Liver (tissue), 9 donors: Measurements from ENCODE around the gene NUDT1. TPM values are rescaled to one million over a fixed set of nuclear protein-coding genes. Genes with fewer than 3 reads are reported as not detected.

Experiments
- DNase-seq: peaks from one replicate; pipeline ENCODE4 v3.0.0-alpha.2; 2017; ENCODE audit warnings: low spot score
- H3K27ac ChIP-seq, 2 donors: one replicate each; pipeline ENCODE4 v1.7.0; 2013; ENCODE audit warnings: inconsistent platforms in 2 of 2, low read length in 2 of 2, control low read depth in 1 of 2, low read depth in 1 of 2, mild to moderate bottlenecking in 1 of 2
- H3K27me3 ChIP-seq, 4 donors: one replicate each; pipeline versions ENCODE4 v1.6.1 to v1.7.0; 2013; ENCODE audit warnings: low read length in 3 of 4, inconsistent platforms in 1 of 4, mild to moderate bottlenecking in 1 of 4, moderate library complexity in 1 of 4; ENCODE audit not compliant: control insufficient read depth in 4 of 4, insufficient read depth in 4 of 4
- H3K36me3 ChIP-seq, 4 donors: one replicate each; pipeline versions ENCODE4 v1.6.1 to v1.7.0; 2013; ENCODE audit warnings: low read length in 3 of 4, mild to moderate bottlenecking in 3 of 4, low read depth in 1 of 4, moderate library complexity in 1 of 4; ENCODE audit not compliant: control insufficient read depth in 4 of 4, insufficient read depth in 3 of 4
- H3K4me1 ChIP-seq, 4 donors: one replicate each; pipeline versions ENCODE4 v1.6.1 to v1.7.0; 2013; ENCODE audit warnings: low read length in 3 of 4, mild to moderate bottlenecking in 3 of 4, moderate library complexity in 1 of 4; ENCODE audit not compliant: control insufficient read depth in 4 of 4, insufficient read depth in 4 of 4
- H3K4me3 ChIP-seq, 3 donors: one replicate each; pipeline versions ENCODE4 v1.6.1 to v1.7.0; 2013; ENCODE audit warnings: low read length in 3 of 3, control low read depth in 1 of 3, low read depth in 1 of 3, mild to moderate bottlenecking in 1 of 3
- H3K9ac ChIP-seq, 2 donors: one replicate each; pipeline ENCODE4 v1.7.0; 2013; ENCODE audit warnings: low read length in 2 of 2, mild to moderate bottlenecking in 2 of 2, moderate library complexity in 2 of 2, control low read depth in 1 of 2, low read depth in 1 of 2
- H3K9me3 ChIP-seq, 4 donors: one replicate each; pipeline versions ENCODE4 v1.6.1 to v1.7.0; 2013; ENCODE audit warnings: low read length in 3 of 4; ENCODE audit not compliant: control insufficient read depth in 4 of 4
- EGR1 ChIP-seq, 2 donors: IDR thresholded peaks; 2 replicates each; pipeline ENCODE4 v1.6.1; 2016 to 2018; ENCODE audit warnings: antibody characterized with exemption in 2 of 2, low read depth in 2 of 2
- FOXA1 ChIP-seq: IDR thresholded peaks from 2 replicates; pipeline ENCODE4 v1.6.1; 2016; ENCODE audit warnings: antibody characterized with exemption
- FOXA2 ChIP-seq: IDR thresholded peaks from 2 replicates; pipeline ENCODE4 v1.6.1; 2016; ENCODE audit warnings: antibody characterized with exemption
- GABPA ChIP-seq, 2 donors: IDR thresholded peaks in 1 of 2; conservative IDR thresholded peaks in 1 of 2; 2 replicates each; pipeline ENCODE4 v1.6.1; 2016; ENCODE audit warnings: antibody characterized with exemption in 2 of 2, mild to moderate bottlenecking in 1 of 2, moderate library complexity in 1 of 2
- HNF4A ChIP-seq, 2 donors: conservative IDR thresholded peaks; 2 replicates each; pipeline ENCODE4 v1.6.1; 2016; ENCODE audit warnings: antibody characterized with exemption in 2 of 2, mild to moderate bottlenecking in 2 of 2
- HNF4G ChIP-seq: IDR thresholded peaks from 2 replicates; pipeline ENCODE4 v1.6.1; 2016; ENCODE audit warnings: antibody characterized with exemption
- JUND ChIP-seq, 2 donors: IDR thresholded peaks; 2 replicates each; pipeline ENCODE4 v1.6.1; 2016; ENCODE audit warnings: antibody characterized with exemption in 2 of 2
- MAX ChIP-seq: IDR thresholded peaks from 2 replicates; pipeline ENCODE4 v1.6.1; 2016; ENCODE audit warnings: antibody characterized with exemption
- NR2F2 ChIP-seq: IDR thresholded peaks from 2 replicates; pipeline ENCODE4 v1.6.1; 2016; ENCODE audit warnings: antibody characterized with exemption
- RAD21 ChIP-seq, 2 donors: IDR thresholded peaks; 2 replicates each; pipeline ENCODE4 v1.6.1; 2016; ENCODE audit warnings: antibody characterized with exemption in 2 of 2, mild to moderate bottlenecking in 2 of 2
- RXRA ChIP-seq, 2 donors: IDR thresholded peaks; 2 replicates each; pipeline ENCODE4 v1.6.1; 2017 to 2018; ENCODE audit warnings: antibody characterized with exemption in 2 of 2, mild to moderate bottlenecking in 1 of 2
- SP1 ChIP-seq: IDR thresholded peaks from 2 replicates; pipeline ENCODE4 v1.6.1; 2018; ENCODE audit warnings: antibody characterized with exemption, mild to moderate bottlenecking
- TAF1 ChIP-seq: conservative IDR thresholded peaks from 2 replicates; pipeline ENCODE4 v1.6.1; 2016; ENCODE audit warnings: antibody characterized with exemption, mild to moderate bottlenecking
- YY1 ChIP-seq: IDR thresholded peaks from 2 replicates; pipeline ENCODE4 v1.6.1; 2016; ENCODE audit warnings: antibody characterized with exemption, mild to moderate bottlenecking
- ZBTB33 ChIP-seq: IDR thresholded peaks from 2 replicates; pipeline ENCODE4 v1.6.1; 2016; ENCODE audit warnings: antibody characterized with exemption
- WGBS: extraction: QIAGEN DNeasy Blood & Tissue Kit; methylation state at CpG from one replicate; pipeline ENCODE4 v1.1.7; 2013; 5-methylcytosine and 5-hydroxymethylcytosine counted together
- polyA plus RNA-seq, 2 donors: library from polyadenylated mRNA; stranded (reverse) in 1 of 2; unstranded in 1 of 2; fragments of 200-250 nt in 1 of 2; fragments of >200 nt in 1 of 2; fragmentation: Nextera tagmentation in 1 of 2; extraction: Ambion mirVana in 1 of 2; gene quantifications; one replicate each; pipeline versions ENCODE4 v1.2.1 to v1.2.3, GENCODE V29; 2013 to 2015
- total RNA-seq, 2 donors: library from RNA; depleted of rRNA; stranded (reverse); fragments of >200 nt; gene quantifications; one replicate each; pipeline ENCODE4 v1.2.3, GENCODE V29; 2014
- TF ChIP-seq, protein P1 (sequence below): IDR thresholded peaks from 2 replicates; pipeline ENCODE4 v1.6.1; 2016; ENCODE audit warnings: antibody characterized with exemption, mild to moderate bottlenecking
- TF ChIP-seq, protein P2 (sequence below): IDR thresholded peaks from 2 replicates; pipeline ENCODE4 v1.6.1; 2016; ENCODE audit warnings: antibody characterized with exemption
- TF ChIP-seq, protein P3 (sequence below): fragments of 150-350 bp; IDR thresholded peaks from 2 replicates; pipeline ENCODE4 v1.5.1; 2017; ENCODE audit warnings: improper control_type of control experiment, low read depth, low read length; ENCODE audit not compliant: missing input control
- donor health status: healthy.
- donor health status: healthy.
- donor health status: healthy.
- donor health status: healthy.
- donor health status: healthy.

NUDT1 gene
- total and polyA plus RNA-seq, 4 donors, result 1.0 to 22.3 (median 3.1) TPM

DNA sequence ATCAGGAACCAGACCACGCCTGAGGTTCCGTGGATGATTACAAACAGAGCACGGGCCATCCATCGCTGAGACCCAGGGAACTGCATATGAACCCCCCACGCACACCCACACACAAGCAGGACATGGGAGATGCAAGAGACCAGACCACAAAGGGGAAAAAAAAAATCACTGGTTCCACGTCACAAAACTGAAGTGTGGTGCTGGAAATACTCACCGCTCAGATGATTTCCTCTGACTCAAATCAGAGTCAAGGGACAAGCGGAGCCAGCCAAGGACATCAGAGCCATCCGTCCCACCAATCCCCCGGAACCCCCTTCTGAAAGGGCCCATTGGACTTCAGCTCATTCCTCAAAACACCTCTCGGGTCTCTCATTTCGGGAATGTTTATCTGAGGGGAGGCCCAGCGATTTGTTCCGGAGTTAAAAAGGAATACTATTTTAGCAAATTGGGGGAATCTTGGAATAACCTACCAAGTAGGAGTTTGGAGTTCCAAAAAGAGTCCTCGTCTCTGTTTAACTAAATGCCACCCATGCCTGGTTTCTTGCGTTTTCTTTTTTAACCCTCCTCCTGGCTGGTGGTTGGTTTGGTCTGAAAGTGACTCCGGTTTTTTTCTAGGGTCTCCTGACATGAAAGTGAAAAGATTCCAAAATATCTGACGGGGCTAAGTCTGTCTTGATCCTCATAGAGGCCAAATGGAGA is 57.3 kb downstream of the NUDT1 start:
- H3K27ac ChIP-seq, result peak overlapping the region; percentile 43 to 50
- no peak for DNase-seq

DNA sequence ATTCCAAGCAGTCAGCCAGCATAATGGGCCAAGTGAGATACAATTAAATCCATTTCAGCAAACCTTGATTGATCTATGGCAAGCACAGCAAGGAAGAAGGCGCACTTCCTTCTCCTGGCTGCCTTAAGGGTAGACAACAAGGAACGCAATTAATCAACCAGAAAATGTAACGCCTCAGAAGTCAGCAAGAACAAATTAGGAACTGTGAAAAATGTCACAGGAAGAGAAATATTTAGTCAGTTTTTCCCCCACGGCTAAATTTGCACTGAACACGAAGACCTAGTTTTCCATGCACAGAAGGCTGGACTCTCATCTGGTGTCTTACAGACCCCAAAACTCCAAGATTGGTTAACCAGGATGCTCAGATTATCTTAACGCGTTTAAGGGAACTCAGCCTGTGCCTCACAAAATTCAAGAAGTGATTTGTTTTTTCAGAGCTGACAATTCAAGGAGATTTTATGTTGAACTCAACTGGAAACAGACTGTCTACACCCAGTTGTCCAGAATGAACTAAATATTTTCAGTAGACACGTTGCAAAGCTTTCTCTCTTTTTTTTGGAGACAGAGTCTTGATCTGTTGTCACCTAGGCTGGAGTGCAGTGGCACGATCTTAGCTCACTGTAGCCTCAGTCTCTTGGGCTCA is 58.0 kb downstream of the NUDT1 start:
- Histone ChIP-seq H3K9ac (peak overlapping the region in 1 of 2 donors; percentile 19), H3K27me3 (no peaks in the 10 kb centered on the region), H3K4me3 (no peak overlapping the region), H3K36me3 (no peaks in the 10 kb centered on the region), H3K9me3 (no peaks in the 10 kb centered on the region), H3K4me1 (no peaks in the 10 kb centered on the region), H3K27ac (peak overlapping the region; percentile 14 to 43)
- TF ChIP-seq, protein P1, sequence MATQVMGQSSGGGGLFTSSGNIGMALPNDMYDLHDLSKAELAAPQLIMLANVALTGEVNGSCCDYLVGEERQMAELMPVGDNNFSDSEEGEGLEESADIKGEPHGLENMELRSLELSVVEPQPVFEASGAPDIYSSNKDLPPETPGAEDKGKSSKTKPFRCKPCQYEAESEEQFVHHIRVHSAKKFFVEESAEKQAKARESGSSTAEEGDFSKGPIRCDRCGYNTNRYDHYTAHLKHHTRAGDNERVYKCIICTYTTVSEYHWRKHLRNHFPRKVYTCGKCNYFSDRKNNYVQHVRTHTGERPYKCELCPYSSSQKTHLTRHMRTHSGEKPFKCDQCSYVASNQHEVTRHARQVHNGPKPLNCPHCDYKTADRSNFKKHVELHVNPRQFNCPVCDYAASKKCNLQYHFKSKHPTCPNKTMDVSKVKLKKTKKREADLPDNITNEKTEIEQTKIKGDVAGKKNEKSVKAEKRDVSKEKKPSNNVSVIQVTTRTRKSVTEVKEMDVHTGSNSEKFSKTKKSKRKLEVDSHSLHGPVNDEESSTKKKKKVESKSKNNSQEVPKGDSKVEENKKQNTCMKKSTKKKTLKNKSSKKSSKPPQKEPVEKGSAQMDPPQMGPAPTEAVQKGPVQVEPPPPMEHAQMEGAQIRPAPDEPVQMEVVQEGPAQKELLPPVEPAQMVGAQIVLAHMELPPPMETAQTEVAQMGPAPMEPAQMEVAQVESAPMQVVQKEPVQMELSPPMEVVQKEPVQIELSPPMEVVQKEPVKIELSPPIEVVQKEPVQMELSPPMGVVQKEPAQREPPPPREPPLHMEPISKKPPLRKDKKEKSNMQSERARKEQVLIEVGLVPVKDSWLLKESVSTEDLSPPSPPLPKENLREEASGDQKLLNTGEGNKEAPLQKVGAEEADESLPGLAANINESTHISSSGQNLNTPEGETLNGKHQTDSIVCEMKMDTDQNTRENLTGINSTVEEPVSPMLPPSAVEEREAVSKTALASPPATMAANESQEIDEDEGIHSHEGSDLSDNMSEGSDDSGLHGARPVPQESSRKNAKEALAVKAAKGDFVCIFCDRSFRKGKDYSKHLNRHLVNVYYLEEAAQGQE, result no peak
- TF ChIP-seq, protein P2, sequence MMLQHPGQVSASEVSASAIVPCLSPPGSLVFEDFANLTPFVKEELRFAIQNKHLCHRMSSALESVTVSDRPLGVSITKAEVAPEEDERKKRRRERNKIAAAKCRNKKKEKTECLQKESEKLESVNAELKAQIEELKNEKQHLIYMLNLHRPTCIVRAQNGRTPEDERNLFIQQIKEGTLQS, result no peak
- no peak for TF ChIP-seq GABPA (IDR thresholded peaks at IDR 0.05 in 1 of 2, conservative IDR thresholded peaks at IDR 0.05 in 1 of 2)
- TF ChIP-seq TAF1, result no peak
- no peak for TF ChIP-seq FOXA2
- TF ChIP-seq JUND (IDR thresholded peaks at IDR 0.05), result no peak
- no peak for TF ChIP-seq ZBTB33
- TF ChIP-seq EGR1 (IDR thresholded peaks at IDR 0.05; ENCODE audit: low read depth in 2 of 2), result no peak
- TF ChIP-seq FOXA1, result no peak
- TF ChIP-seq HNF4A (conservative IDR thresholded peaks at IDR 0.05), result no peak
- no peak for TF ChIP-seq NR2F2
- TF ChIP-seq MAX, result no peak
- no peak for TF ChIP-seq YY1
- no peak for TF ChIP-seq HNF4G
- TF ChIP-seq RAD21 (IDR thresholded peaks at IDR 0.05), result no peak
- TF ChIP-seq RXRA (IDR thresholded peaks at IDR 0.05), result no peak
- TF ChIP-seq SP1, result no peak
- TF ChIP-seq, protein P3, sequence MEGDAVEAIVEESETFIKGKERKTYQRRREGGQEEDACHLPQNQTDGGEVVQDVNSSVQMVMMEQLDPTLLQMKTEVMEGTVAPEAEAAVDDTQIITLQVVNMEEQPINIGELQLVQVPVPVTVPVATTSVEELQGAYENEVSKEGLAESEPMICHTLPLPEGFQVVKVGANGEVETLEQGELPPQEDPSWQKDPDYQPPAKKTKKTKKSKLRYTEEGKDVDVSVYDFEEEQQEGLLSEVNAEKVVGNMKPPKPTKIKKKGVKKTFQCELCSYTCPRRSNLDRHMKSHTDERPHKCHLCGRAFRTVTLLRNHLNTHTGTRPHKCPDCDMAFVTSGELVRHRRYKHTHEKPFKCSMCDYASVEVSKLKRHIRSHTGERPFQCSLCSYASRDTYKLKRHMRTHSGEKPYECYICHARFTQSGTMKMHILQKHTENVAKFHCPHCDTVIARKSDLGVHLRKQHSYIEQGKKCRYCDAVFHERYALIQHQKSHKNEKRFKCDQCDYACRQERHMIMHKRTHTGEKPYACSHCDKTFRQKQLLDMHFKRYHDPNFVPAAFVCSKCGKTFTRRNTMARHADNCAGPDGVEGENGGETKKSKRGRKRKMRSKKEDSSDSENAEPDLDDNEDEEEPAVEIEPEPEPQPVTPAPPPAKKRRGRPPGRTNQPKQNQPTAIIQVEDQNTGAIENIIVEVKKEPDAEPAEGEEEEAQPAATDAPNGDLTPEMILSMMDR, result no peak
- DNase-seq, result no peak
- WGBS, result 73% methylated on average over 9 of the region's 9 CpGs

More for the DNA sequence above, 57.3 kb downstream of the NUDT1 start:
- H3K9ac ChIP-seq, result peak overlapping the region in 1 of 2 donors; percentile 19
- WGBS, result 79% methylated on average over 18 of the region's 18 CpGs
- H3K27me3 ChIP-seq, result no peaks in the 10 kb centered on the region
- TF ChIP-seq MAX (no peak), SP1 (no peak), FOXA2 (no peak), JUND (IDR thresholded peaks at IDR 0.05) (no peak), HNF4A (conservative IDR thresholded peaks at IDR 0.05) (no peak), EGR1 (IDR thresholded peaks at IDR 0.05; ENCODE audit: low read depth in 2 of 2) (no peak), TAF1 (no peak)
- no peaks in the 10 kb centered on the region for H3K4me1 ChIP-seq
- H3K9me3 ChIP-seq, result no peaks in the 10 kb centered on the region
- H3K36me3 ChIP-seq, result no peaks in the 10 kb centered on the region
- no peak overlapping the region for H3K4me3 ChIP-seq
